Caco-2 (cell line): ENCODE results near the gene NKX1-1. TPM values are rescaled to one million over a fixed set of nuclear protein-coding genes. Genes with fewer than 3 reads are reported as not detected.

Experiments used
- Bru-seq: library from RNA; stranded (reverse); fragments of 400-500 nt; gene quantifications from one replicate; lab custom pipeline; 2021; lab: Mats Ljungman, UMichigan
- BruChase-seq, 2 experiments: library from RNA; stranded (reverse); fragments of 400-500 nt; gene quantifications; one replicate each; lab custom pipeline; 2021; lab: Mats Ljungman, UMichigan
- BruUV-seq: library from RNA; stranded (reverse); fragments of 400-500 nt; replicated peaks from 2 replicates; lab custom pipeline; 2021; lab: Mats Ljungman, UMichigan
- CTCF ChIA-PET: fragments of 300-600 bp; sonication (Branson Sonifier 250); formaldehyde crosslinking; loops from one replicate; lab custom pipeline; 2022; ENCODE audit warnings: antibody characterized with exemption; lab: Charles Lee
- POLR2A ChIA-PET: fragments of 300-600 bp; sonication (Branson Sonifier 250); formaldehyde crosslinking; loops from one replicate; lab custom pipeline; 2022; ENCODE audit warnings: antibody characterized with exemption; lab: Charles Lee
- DNase-seq, 2 experiments: peaks; one replicate each; pipeline versions ENCODE4 v3.0.0 to v3.0.0-alpha.2; 2020 to 2022
- H3K27me3 ChIP-seq: replicated peaks from 2 replicates; pipeline ENCODE4 v1.6.0; 2011; ENCODE audit warnings: low read length; ENCODE audit not compliant: control insufficient read depth, insufficient read depth
- H3K36me3 ChIP-seq: 2 replicates; pipeline ENCODE4 v1.5.1; 2011; ENCODE audit warnings: low read length; ENCODE audit not compliant: control insufficient read depth, insufficient read depth
- H3K4me1 ChIP-seq: fragments of 250-450 bp; sonication (Bioruptor Pico); 2 replicates; pipeline ENCODE4 v1.5.1; 2020; ENCODE audit warnings: mild to moderate bottlenecking
- H3K4me3 ChIP-seq: 2 replicates; pipeline ENCODE4 v1.5.1; 2011; ENCODE audit warnings: low read depth, mild to moderate bottlenecking, control low read depth, low read length
- H3K9me3 ChIP-seq: fragments of 250-450 bp; sonication (Bioruptor Pico); 2 replicates; pipeline ENCODE4 v1.5.1; 2020; ENCODE audit warnings: mild to moderate bottlenecking, moderate library complexity
- H3K27ac Mint-ChIP-seq: one replicate; pipeline ENCODE4 v1.8.0; 2022; ENCODE audit warnings: mixed read lengths; ENCODE audit not compliant: unreplicated experiment
- H3K27me3 Mint-ChIP-seq: one replicate; pipeline ENCODE4 v1.8.0; 2022; ENCODE audit warnings: mixed read lengths; ENCODE audit not compliant: insufficient read depth, unreplicated experiment
- H3K36me3 Mint-ChIP-seq: one replicate; pipeline ENCODE4 v1.8.0; 2022; ENCODE audit warnings: mild to moderate bottlenecking, mixed read lengths; ENCODE audit not compliant: insufficient read depth, unreplicated experiment
- H3K4me1 Mint-ChIP-seq: one replicate; pipeline ENCODE4 v1.8.0; 2022; ENCODE audit warnings: low read depth, mixed read lengths; ENCODE audit not compliant: unreplicated experiment
- H3K4me3 Mint-ChIP-seq: one replicate; pipeline ENCODE4 v1.8.0; 2022; ENCODE audit warnings: mild to moderate bottlenecking, moderate library complexity, mixed read lengths; ENCODE audit not compliant: unreplicated experiment
- H3K9me3 Mint-ChIP-seq: one replicate; pipeline ENCODE4 v1.8.0; 2022; ENCODE audit warnings: mixed read lengths; ENCODE audit not compliant: unreplicated experiment
- intact Hi-C: fragments of 100-400 bp; cut with micrococcal nuclease; formaldehyde crosslinking; loops from one replicate; pipeline ENCODE4 v1.10.0; 2022; ENCODE audit not compliant: unreplicated experiment
- long read RNA-seq: library from polyadenylated mRNA; stranded (forward); transcript quantifications from one replicate; pipeline ENCODE4 v2.0.0, GENCODE V29; 2022
- total RNA-seq: library from RNA; stranded (reverse); gene quantifications from 2 replicates; pipeline ENCODE4 v1.2.3, GENCODE V29; 2022
- TF ChIP-seq, protein P1 (sequence below), 2 experiments: fragments of 200-600 bp in 1 of 2; IDR thresholded peaks; 1 replicate in 1 of 2; 2 replicates in 1 of 2; pipeline versions ENCODE4 v1.5.1 to v1.8.0; 2011 to 2022; ENCODE audit warnings: antibody characterized with exemption in 1 of 2, control low read depth in 1 of 2, inconsistent platforms in 1 of 2, low read depth in 1 of 2, low read length in 1 of 2, mild to moderate bottlenecking in 1 of 2, moderate library complexity in 1 of 2; ENCODE audit not compliant: insufficient read depth in 1 of 2, severe bottlenecking in 1 of 2, unreplicated experiment in 1 of 2

Gene NKX1-1
- not detected in 2 replicates for total RNA-seq
- Bru-seq, nascent RNA = not detected
- not detected for BruChase-seq, experiment 1, labeled RNA remaining after a 2-hour chase
- not detected for BruChase-seq, experiment 2, labeled RNA remaining after a 6-hour chase
- long read RNA-seq = 0 reads

DNA sequence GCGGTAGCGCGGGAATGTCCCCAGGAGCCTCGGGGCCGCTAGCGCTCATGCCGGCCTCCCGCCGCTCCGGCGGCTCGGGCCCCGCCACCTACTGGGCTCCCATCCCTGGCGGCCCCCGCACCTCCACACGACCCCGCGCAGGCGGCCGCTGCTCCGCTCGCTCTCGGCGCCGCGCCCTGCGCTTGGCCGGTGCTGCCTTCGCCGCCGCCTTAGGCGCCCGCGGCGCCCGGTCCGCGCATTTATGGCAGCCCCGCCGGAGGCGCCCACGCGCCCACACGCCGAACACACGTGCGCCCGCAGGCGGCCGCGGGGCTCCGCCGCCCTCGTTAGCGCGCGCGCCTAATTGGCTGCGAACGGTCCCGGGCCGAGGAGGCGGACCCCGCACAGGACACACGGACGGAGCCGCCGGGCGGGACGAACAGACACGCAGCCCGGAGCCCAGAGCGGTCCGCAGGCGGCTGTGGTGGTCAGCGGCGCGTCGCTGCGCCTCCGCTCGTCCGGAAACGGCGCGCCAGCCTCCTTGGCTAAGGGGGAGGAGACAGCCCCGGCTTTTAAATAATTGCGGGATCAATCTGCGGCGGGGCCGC, at the start of gene NKX1-1:
TSS of gene NKX1-1 (minus strand) at position 49 of the 587 bp plus-strand sequence. CDS start at position 49, 0 bp downstream.
- Histone ChIP-seq H3K27me3 (no peaks in the 10 kb centered on the region), H3K4me3 (no peak within 1 kb of the TSS), H3K4me1 (no peaks in the 10 kb centered on the region), H3K9me3 (no peaks in the 10 kb centered on the region), H3K36me3 (no peaks in the 10 kb centered on the region)
- Mint-ChIP-seq H3K27ac (no peak within 1 kb of the TSS), H3K4me1 (no peaks in the 10 kb centered on the region), H3K27me3 (no peaks in the 10 kb centered on the region), H3K4me3 (no peak within 1 kb of the TSS), H3K9me3 (no peaks in the 10 kb centered on the region), H3K36me3 (no peaks in the 10 kb centered on the region)
- ChIA-PET POLR2A (no interaction called here), CTCF (no interaction called here)
- no TSS peak for BruUV-seq
- intact Hi-C loops = no loop called here
- TF ChIP-seq, protein P1, sequence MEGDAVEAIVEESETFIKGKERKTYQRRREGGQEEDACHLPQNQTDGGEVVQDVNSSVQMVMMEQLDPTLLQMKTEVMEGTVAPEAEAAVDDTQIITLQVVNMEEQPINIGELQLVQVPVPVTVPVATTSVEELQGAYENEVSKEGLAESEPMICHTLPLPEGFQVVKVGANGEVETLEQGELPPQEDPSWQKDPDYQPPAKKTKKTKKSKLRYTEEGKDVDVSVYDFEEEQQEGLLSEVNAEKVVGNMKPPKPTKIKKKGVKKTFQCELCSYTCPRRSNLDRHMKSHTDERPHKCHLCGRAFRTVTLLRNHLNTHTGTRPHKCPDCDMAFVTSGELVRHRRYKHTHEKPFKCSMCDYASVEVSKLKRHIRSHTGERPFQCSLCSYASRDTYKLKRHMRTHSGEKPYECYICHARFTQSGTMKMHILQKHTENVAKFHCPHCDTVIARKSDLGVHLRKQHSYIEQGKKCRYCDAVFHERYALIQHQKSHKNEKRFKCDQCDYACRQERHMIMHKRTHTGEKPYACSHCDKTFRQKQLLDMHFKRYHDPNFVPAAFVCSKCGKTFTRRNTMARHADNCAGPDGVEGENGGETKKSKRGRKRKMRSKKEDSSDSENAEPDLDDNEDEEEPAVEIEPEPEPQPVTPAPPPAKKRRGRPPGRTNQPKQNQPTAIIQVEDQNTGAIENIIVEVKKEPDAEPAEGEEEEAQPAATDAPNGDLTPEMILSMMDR (IDR thresholded peaks at IDR 0.05; ENCODE audit: insufficient read depth in 1 of 2, low read depth in 1 of 2, low read length in 1 of 2, severe bottlenecking in 1 of 2, unreplicated experiment in 1 of 2) = no peak
- no peak for DNase-seq

DNA sequence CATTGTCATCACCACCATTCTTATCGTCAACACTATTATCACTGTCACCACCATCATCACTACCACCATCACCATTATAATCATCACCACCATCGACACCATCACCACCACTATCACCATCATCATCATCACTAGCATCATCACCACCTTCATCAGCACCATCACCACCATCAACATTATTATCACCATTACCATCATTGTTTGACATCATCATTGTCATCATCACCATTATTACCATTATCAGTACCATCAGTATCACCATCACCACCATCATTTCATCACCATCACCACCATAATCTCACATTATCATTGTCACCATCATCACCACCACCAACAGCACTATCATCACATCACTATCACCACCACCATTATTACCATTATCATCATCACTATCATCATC, 47.5 kb upstream of the NKX1-1 start:
- no peaks in the 10 kb centered on the region for H3K9me3 ChIP-seq
- Mint-ChIP-seq H3K36me3 (no peaks in the 10 kb centered on the region), H3K9me3 (peaks cover 26% of the 10 kb centered on the region), H3K27me3 (peaks cover 21% of the 10 kb centered on the region), H3K4me3 (no peak overlapping the region), H3K27ac (no peak overlapping the region), H3K4me1 (no peaks in the 10 kb centered on the region)
- H3K27me3 ChIP-seq = no peaks in the 10 kb centered on the region
- intact Hi-C loops = no loop called here
- POLR2A ChIA-PET = no interaction called here
- CTCF ChIA-PET = no interaction called here
- no peaks in the 10 kb centered on the region for H3K36me3 ChIP-seq
- no peak for DNase-seq
- no peak overlapping the region for H3K4me3 ChIP-seq
- TF ChIP-seq, protein P1 (IDR thresholded peaks at IDR 0.05; ENCODE audit: insufficient read depth in 1 of 2, low read depth in 1 of 2, low read length in 1 of 2, severe bottlenecking in 1 of 2, unreplicated experiment in 1 of 2) = no peak
- H3K4me1 ChIP-seq = no peaks in the 10 kb centered on the region
- BruUV-seq = no TSS peak

DNA sequence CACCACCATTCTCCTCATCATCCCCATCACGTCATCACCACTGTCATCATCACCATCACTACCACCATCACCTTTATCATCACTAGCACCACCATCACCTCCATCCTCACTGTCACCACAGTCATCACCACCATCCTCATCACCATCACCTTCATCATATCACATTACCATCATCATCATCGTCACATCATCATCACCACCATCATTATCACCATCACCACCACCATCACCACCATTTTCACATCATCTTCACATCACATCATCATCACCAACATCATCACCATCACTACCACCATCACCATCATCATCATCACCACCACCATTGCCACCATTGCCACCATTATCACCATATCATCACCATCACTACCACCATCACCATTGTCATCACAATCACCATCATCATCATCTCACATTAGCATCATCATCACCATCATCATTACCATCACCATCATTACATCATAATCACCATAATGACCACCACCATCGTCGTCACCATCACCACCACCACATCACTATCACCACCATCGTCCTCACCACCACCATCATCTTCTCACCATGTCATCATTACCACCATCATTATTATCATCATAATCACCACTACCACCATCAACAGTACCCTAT, 46.3 kb upstream of the NKX1-1 start:
- Histone ChIP-seq H3K4me3 (no peak overlapping the region), H3K27me3 (no peaks in the 10 kb centered on the region; the same call in 1 of the 2 replicates), H3K4me1 (no peaks in the 10 kb centered on the region), H3K36me3 (no peaks in the 10 kb centered on the region), H3K9me3 (no peaks in the 10 kb centered on the region)
- Mint-ChIP-seq H3K4me3 (no peak overlapping the region), H3K4me1 (no peaks in the 10 kb centered on the region), H3K27ac (no peak overlapping the region), H3K36me3 (no peaks in the 10 kb centered on the region), H3K9me3 (peaks cover 26% of the 10 kb centered on the region), H3K27me3 (peaks cover 14% of the 10 kb centered on the region)
- BruUV-seq = no TSS peak
- POLR2A ChIA-PET = no interaction called here
- DNase-seq = no peak
- TF ChIP-seq, protein P1 (IDR thresholded peaks at IDR 0.05; ENCODE audit: insufficient read depth in 1 of 2, low read depth in 1 of 2, low read length in 1 of 2, severe bottlenecking in 1 of 2, unreplicated experiment in 1 of 2) = no peak
- intact Hi-C loops = no loop called here
- CTCF ChIA-PET = no interaction called here
